Upper lobe of left lung (tissue), 6 donors: ENCODE results near the gene RSRC1. TPM values are rescaled to one million over a fixed set of nuclear protein-coding genes. Genes with fewer than 3 reads are reported as not detected.
"Not testable (repeated sequence)": the region's sequence is repeated elsewhere in the genome, so short reads cannot be mapped to it uniquely, and the experiment has no call there.

Source experiments
- ATAC-seq, 2 donors: fragments of 200-7000 bp; cut with Tn5 transposase; one replicate each; pipeline ENCODE4 v1.9.1; 2022; ENCODE audit warnings: mild to moderate bottlenecking in 2 of 2, moderate library complexity in 2 of 2; ENCODE audit not compliant: low FRiP score in 2 of 2
- DNase-seq, 2 donors: peaks; one replicate each; pipeline ENCODE4 v3.0.0-alpha.2; 2019 to 2020
- H3K27ac ChIP-seq, 4 donors: fragments of 200-600 bp; sonication (generic); one replicate each; pipeline ENCODE4 v1.5.1; 2016 to 2019
- H3K27me3 ChIP-seq, 4 donors: fragments of 200-600 bp; sonication (generic); one replicate each; pipeline ENCODE4 v1.5.1; 2017 to 2019
- H3K36me3 ChIP-seq, 4 donors: fragments of 200-600 bp; sonication (generic); one replicate each; pipeline ENCODE4 v1.5.1; 2016 to 2019
- H3K4me1 ChIP-seq, 4 donors: fragments of 200-600 bp; sonication (generic); one replicate each; pipeline ENCODE4 v1.5.1; 2018 to 2019
- H3K4me3 ChIP-seq, 4 donors: fragments of 200-600 bp; sonication (generic); one replicate each; pipeline ENCODE4 v1.5.1; 2017 to 2019; ENCODE audit warnings: mild to moderate bottlenecking in 2 of 4, moderate library complexity in 1 of 4
- H3K9me3 ChIP-seq, 4 donors: fragments of 200-600 bp; sonication (generic); one replicate each; pipeline ENCODE4 v1.5.1; 2018 to 2019
- EP300 ChIP-seq, 4 donors: sonication (generic); formaldehyde crosslinking; IDR thresholded peaks; one replicate each; pipeline ENCODE4 v1.5.1; 2017; ENCODE audit warnings: antibody characterized with exemption in 4 of 4, control low read depth in 2 of 4
- POLR2A ChIP-seq, 4 donors: fragments of 450-650 bp; IDR thresholded peaks; one replicate each; pipeline ENCODE4 v1.5.1; 2016 to 2017; ENCODE audit warnings: antibody characterized with exemption in 4 of 4, mild to moderate bottlenecking in 2 of 4
- POLR2AphosphoS5 ChIP-seq, 2 donors: sonication (generic); formaldehyde crosslinking; IDR thresholded peaks; one replicate each; pipeline ENCODE4 v1.5.1; 2017; ENCODE audit warnings: antibody characterized with exemption in 2 of 2
- WGBS, 2 donors: methylation state at CpG; one replicate each; pipeline ENCODE4 v1.1.5; 2017 to 2018; 5-methylcytosine and 5-hydroxymethylcytosine counted together
- total RNA-seq, 6 donors: library from RNA; depleted of rRNA in 4 of 6; stranded (reverse); fragments of >200 nt in 4 of 6; gene quantifications; one replicate each; pipeline versions ENCODE4 v1.1.0 to v1.2.1, GENCODE V29; 2016 to 2021
- TF ChIP-seq, protein P1 (sequence below), 6 experiments: fragments of 450-650 bp in 4 of 6; fragments of 200-600 bp in 2 of 6; sonication (generic) in 2 of 6; IDR thresholded peaks; one replicate each; pipeline ENCODE4 v1.5.1; 2016 to 2019; ENCODE audit warnings: antibody characterized with exemption in 6 of 6
- donor health status: DM: no; HTN: no; CAD: no; lungs with moderate emphysema.
- donor health status: DM: no; HTN: yes; CAD: no; lungs with severe emphysema.

Gene RSRC1
- total RNA-seq, 6 donors from 2014 or later: 21.4 to 87.0 (median 24.5) TPM

DNA sequence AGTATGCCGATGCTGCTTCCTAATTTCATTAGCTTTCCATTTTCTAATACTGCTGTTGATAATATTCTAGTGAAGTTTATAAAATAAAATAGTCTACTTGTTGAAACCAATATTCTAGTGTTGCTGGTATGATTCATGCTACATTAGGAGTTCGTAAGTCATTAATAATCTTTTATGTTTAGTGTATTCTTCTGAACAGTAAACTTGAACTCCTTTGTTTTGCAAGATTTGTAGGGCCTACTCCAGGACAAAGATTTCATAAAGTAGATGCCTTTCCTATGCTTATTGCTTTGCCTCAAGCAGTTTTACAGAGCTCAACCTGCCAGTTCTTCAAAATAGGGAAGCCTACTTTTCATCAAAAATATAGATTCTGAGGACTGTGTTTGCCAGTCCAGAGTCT is 111.5 kb downstream of the RSRC1 start:
- DNase-seq (no peak), ATAC-seq (no peak)
- Histone ChIP-seq H3K4me1 (no peaks in the 10 kb centered on the region), H3K27ac (no peak overlapping the region), H3K27me3 (no peaks in the 10 kb centered on the region), H3K9me3 (no peaks in the 10 kb centered on the region), H3K36me3 (no peaks in the 10 kb centered on the region), H3K4me3 (no peak overlapping the region)
- TF ChIP-seq, protein P1, sequence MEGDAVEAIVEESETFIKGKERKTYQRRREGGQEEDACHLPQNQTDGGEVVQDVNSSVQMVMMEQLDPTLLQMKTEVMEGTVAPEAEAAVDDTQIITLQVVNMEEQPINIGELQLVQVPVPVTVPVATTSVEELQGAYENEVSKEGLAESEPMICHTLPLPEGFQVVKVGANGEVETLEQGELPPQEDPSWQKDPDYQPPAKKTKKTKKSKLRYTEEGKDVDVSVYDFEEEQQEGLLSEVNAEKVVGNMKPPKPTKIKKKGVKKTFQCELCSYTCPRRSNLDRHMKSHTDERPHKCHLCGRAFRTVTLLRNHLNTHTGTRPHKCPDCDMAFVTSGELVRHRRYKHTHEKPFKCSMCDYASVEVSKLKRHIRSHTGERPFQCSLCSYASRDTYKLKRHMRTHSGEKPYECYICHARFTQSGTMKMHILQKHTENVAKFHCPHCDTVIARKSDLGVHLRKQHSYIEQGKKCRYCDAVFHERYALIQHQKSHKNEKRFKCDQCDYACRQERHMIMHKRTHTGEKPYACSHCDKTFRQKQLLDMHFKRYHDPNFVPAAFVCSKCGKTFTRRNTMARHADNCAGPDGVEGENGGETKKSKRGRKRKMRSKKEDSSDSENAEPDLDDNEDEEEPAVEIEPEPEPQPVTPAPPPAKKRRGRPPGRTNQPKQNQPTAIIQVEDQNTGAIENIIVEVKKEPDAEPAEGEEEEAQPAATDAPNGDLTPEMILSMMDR (IDR thresholded peaks at IDR 0.05): no peak
- TF ChIP-seq POLR2AphosphoS5 (IDR thresholded peaks at IDR 0.05) (no peak), EP300 (IDR thresholded peaks at IDR 0.05) (no peak), POLR2A (IDR thresholded peaks at IDR 0.05) (no peak)
- 97 to 98% methylated on average over 2 of the region's 2 CpGs for WGBS, 2 donors

DNA sequence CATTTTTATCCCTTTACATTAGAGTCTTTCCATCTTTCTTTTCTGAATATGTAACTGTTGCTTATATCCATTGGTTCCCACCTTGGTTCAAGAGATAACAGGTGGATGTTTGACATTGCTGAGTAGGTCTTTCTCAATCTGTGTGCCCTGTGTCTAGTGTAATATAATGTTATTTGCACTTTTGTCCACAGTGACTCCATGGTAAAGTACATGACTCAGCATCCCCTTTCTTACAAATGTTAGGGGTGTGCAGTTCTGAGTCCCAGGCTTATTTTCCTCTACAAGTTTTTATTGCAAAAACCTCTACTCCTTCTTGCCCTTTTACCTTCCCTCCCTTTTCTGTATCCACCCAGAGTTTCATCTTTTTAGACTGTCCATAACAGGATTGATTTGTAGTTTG is 116.5 kb downstream of the RSRC1 start:
- Histone ChIP-seq H3K27me3 (no peaks in the 10 kb centered on the region), H3K4me1 (no peaks in the 10 kb centered on the region), H3K9me3 (no peaks in the 10 kb centered on the region), H3K4me3 (no peak overlapping the region), H3K36me3 (no peaks in the 10 kb centered on the region), H3K27ac (no peak overlapping the region)
- ATAC-seq (no peak), DNase-seq (no peak)
- TF ChIP-seq POLR2AphosphoS5 (IDR thresholded peaks at IDR 0.05) (no peak), POLR2A (IDR thresholded peaks at IDR 0.05) (no peak), EP300 (IDR thresholded peaks at IDR 0.05) (no peak)
- TF ChIP-seq, protein P1 (IDR thresholded peaks at IDR 0.05): no peak

DNA sequence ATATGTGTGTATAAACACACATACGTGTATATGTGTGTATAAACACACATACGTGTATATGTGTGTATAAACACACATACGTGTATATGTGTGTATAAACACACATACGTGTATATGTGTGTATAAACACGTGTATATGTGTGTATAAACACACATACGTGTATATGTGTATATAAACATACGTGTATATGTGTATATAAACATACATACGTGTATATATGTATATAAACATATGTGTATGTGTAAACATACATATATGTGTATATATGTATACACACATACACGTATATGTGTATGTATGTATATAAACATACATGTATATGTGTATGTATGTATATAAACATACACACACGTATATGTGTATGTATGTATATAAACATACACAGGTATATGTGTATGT is 119.1 kb downstream of the RSRC1 start:
- not testable (repeated sequence) for H3K27me3 ChIP-seq, H3K9me3 ChIP-seq, H3K4me1 ChIP-seq, H3K4me3 ChIP-seq, DNase-seq, H3K27ac ChIP-seq, H3K36me3 ChIP-seq, ATAC-seq
- 87 to 91% methylated on average over 10 of the region's 10 CpGs for WGBS, 2 donors

DNA sequence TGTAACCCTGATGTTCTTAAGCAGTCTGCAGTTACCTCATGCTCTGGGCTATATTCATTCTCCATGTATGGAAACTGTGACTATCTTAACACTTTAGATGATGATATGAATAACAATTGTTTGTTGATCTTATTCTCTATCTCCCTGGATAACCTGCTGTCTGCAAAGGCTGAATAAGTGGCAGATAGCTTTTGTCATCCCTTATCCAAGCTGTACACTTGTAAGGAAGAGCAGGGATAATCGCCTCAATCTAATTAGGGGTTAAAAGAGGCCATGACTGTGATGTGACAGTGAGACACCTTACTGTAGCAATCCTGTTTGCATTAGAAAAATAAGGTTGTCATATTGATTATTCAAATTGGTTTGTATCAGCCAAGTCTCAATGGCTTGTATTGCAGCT is 123.9 kb downstream of the RSRC1 start:
- Histone ChIP-seq H3K27ac (no peak overlapping the region), H3K4me3 (no peak overlapping the region), H3K4me1 (no peaks in the 10 kb centered on the region), H3K36me3 (no peaks in the 10 kb centered on the region), H3K9me3 (no peaks in the 10 kb centered on the region), H3K27me3 (no peaks in the 10 kb centered on the region)
- ATAC-seq (no peak), DNase-seq (no peak)
- TF ChIP-seq POLR2A (IDR thresholded peaks at IDR 0.05) (no peak), POLR2AphosphoS5 (IDR thresholded peaks at IDR 0.05) (no peak), EP300 (IDR thresholded peaks at IDR 0.05) (no peak)
- TF ChIP-seq, protein P1 (IDR thresholded peaks at IDR 0.05): no peak
- 95 to 100% methylated on average over 1 of the region's 1 CpG for WGBS, 2 donors

DNA sequence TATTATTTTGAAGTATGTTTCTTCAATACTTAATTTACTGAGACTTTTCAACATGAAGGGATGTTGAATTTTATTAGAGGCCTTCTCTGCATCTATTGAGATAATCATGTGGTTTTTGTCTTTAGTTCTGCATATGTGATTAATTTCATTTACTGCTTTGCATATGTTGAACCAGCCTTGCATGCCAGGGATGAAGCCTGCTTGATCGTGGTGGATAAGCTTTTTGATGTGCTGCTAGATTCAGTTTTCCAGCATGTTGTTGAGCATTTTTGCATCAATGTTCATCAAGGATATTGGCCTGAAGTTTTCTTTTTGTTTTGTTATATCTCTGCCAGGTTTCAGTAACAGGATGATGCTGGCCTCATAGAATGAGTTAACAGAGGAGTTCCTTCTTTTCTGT is 134.4 kb downstream of the RSRC1 start:
- no peaks in the 10 kb centered on the region for H3K27me3 ChIP-seq
- no peak overlapping the region for H3K4me3 ChIP-seq
- H3K4me1 ChIP-seq: no peaks in the 10 kb centered on the region
- 94 to 97% methylated on average over 1 of the region's 1 CpG for WGBS, 2 donors
- peaks cover 0 to 6% (median 0%) of the 10 kb centered on the region in 4 donors for H3K9me3 ChIP-seq
- ATAC-seq (no peak), DNase-seq (no peak)
- no peak overlapping the region for H3K27ac ChIP-seq
- no peaks in the 10 kb centered on the region for H3K36me3 ChIP-seq
- no peak for TF ChIP-seq POLR2A (IDR thresholded peaks at IDR 0.05)
- TF ChIP-seq, protein P1 (IDR thresholded peaks at IDR 0.05): no peak
- TF ChIP-seq POLR2AphosphoS5 (IDR thresholded peaks at IDR 0.05): no peak
- TF ChIP-seq EP300 (IDR thresholded peaks at IDR 0.05): no peak
